Lower leg skin (tissue), 3 donors: Measurements from ENCODE around the gene KIAA1614.

Experiments used
- POLR2A ChIP-seq, 2 donors: fragments of 450-650 bp; IDR thresholded peaks; one replicate each; pipeline ENCODE4 v1.6.1; 2016 to 2017; ENCODE audit warnings: antibody characterized with exemption in 2 of 2, mild to moderate bottlenecking in 1 of 2, moderate library complexity in 1 of 2
- TF ChIP-seq, protein P1 (sequence below), 3 donors: fragments of 450-650 bp; IDR thresholded peaks; one replicate each; pipeline ENCODE4 v1.5.1; 2016; ENCODE audit warnings: antibody characterized with exemption in 3 of 3, mild to moderate bottlenecking in 3 of 3, moderate library complexity in 2 of 3

DNA sequence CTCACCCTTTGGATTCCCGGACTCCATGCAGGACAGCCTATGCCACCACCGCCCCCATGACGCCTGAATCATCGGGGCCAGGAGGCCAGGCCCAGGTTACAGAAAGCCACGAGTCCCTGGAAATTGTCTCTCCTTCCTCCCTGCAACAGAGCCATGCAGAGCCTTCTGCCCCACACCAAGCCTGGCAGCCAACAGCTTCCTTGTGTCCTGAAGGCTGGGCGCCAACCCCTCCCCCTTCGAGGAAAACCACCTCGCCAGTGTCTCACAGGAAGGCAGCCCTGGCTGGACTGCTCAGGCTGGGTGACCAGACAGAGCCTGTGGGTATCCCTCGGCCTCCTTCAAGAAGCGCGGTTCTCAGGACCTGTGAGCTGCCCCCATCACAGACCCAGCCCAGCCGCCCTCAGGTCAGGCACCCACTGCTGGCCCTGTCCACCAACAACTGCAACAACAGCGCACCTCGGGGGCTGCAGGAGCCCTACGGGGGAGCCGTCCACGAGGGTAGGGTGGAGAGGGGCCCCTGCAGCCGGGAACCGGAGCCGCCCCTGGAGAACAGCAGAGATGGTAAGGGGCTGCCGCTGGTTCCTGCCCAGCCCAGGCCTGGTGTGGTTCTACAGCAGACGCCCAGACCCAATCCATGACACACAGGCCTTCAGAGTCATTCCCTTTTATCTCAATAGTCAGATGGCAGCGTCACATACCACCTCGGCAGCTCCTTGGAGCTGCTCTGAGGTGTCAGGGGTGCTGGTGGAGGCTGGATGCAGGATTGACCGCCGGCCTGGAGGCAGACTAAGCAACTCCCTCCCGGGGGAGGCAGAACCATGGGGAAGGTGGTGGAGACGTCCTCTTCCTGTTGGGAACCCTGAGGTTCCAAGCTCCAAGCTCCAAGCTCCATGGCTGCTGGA lies 23.7 kb downstream of the KIAA1614 start:
- no peak for TF ChIP-seq POLR2A (IDR thresholded peaks at IDR 0.05)
- TF ChIP-seq, protein P1, sequence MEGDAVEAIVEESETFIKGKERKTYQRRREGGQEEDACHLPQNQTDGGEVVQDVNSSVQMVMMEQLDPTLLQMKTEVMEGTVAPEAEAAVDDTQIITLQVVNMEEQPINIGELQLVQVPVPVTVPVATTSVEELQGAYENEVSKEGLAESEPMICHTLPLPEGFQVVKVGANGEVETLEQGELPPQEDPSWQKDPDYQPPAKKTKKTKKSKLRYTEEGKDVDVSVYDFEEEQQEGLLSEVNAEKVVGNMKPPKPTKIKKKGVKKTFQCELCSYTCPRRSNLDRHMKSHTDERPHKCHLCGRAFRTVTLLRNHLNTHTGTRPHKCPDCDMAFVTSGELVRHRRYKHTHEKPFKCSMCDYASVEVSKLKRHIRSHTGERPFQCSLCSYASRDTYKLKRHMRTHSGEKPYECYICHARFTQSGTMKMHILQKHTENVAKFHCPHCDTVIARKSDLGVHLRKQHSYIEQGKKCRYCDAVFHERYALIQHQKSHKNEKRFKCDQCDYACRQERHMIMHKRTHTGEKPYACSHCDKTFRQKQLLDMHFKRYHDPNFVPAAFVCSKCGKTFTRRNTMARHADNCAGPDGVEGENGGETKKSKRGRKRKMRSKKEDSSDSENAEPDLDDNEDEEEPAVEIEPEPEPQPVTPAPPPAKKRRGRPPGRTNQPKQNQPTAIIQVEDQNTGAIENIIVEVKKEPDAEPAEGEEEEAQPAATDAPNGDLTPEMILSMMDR (IDR thresholded peaks at IDR 0.05): no peak
